Measurements from ENCODE around the gene FBXO42.

Gene FBXO42

DNA sequence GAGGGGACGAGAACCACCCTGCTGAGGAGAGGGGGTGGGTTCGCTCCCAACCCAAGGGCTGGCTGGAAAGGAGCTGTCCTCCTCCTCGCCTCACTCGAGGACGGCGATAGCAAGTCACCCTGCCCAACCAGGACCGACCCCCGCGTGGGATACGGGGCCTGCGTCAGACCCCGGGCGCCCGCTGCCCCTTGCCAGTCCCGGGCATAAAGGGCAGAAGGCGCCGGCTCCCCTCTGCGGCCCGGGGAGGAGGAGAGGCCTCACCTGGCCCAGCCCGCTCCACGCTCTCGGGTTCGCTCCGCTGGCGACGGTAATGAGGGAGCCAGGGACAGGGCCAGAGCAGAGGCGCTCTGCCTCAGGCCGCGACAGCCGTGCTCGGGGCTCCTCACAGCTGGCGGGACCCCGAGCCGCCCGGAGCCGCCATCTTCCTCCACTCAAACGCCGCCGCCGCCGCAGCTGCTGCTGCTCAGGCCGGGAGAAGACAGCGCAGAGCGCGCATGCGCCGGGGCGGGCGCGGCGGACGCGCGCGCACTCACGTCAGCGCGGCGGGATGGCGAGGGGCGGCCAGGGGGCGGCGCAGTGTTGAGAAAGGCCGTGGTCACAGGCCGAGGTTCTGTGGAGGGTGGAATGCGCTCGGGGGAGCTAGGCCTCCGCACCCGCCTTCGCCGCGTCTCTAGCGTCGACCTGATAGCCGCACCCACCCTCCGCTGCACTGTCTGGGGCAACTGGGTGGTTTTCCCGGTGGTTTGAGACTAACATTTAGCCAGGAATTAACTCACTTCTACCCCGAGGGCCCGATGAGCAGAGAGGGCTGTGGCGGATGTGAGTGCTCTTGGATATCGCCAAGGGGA is at the start of gene FBXO42:
Gene FBXO42, minus strand, starts transcription at position 487 of the 848 bp plus-strand sequence. CDS start 37,062 bp downstream, outside the sequence.
- peaks cover 12% of the 10 kb centered on the region for H3K4me1 ChIP-seq (ENCODE audit: control insufficient read depth, insufficient read depth, low read length)
- no peaks in the 10 kb centered on the region for H3K27me3 ChIP-seq (ENCODE audit: control insufficient read depth, insufficient read depth, low read length)
- H3K9ac ChIP-seq (ENCODE audit: low read length) = peak within 1 kb of the TSS; percentile 96

DNA sequence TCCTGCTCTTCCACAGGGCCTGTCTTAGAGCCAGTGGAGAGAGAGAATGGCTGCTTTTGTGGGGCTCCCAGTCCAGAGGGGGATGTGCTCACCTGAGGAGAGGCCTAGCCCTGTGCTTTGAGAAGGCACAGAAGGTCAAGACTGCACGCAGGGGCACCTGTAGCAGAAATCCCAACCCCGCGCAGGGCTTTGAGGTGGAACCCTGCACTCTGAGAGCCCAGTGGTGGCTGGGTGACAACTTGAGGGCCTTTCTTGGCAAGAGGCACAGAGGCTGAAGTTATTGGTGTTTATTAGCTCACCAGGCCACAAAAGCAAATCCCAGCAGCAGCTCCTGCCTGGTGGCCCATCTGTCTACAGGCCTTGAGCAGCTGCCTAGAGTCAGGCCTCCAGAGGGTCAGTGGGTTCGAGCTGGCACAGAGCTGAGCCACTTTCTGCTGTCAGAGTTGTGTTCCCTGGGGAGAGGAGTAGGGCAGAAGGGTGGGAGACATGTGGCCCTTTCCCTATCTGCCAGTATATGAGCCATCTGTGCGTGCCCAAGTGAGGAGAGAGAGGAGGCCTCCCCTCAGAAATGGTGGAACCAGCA is 46.2 kb upstream of the FBXO42 start:
- Histone ChIP-seq H3K27me3 (ENCODE audit: control insufficient read depth, insufficient read depth, low read length) (no peaks in the 10 kb centered on the region), H3K27ac (ENCODE audit: low read depth, low read length) (no peak overlapping the region), H3K4me1 (ENCODE audit: control insufficient read depth, insufficient read depth, low read length) (no peaks in the 10 kb centered on the region), H3K36me3 (ENCODE audit: control insufficient read depth, insufficient read depth, low read length) (peaks cover 23% of the 10 kb centered on the region), H3K9ac (ENCODE audit: low read length) (no peak overlapping the region), H3K4me3 (ENCODE audit: low read length) (no peak overlapping the region)

More for the DNA sequence above, at the start of gene FBXO42:
- Histone ChIP-seq H3K36me3 (ENCODE audit: control insufficient read depth, insufficient read depth, low read length) (no peaks in the 10 kb centered on the region), H3K4me3 (ENCODE audit: low read length) (peak within 1 kb of the TSS; percentile 78), H3K27ac (ENCODE audit: low read depth, low read length) (peak within 1 kb of the TSS; percentile 87)

DNA sequence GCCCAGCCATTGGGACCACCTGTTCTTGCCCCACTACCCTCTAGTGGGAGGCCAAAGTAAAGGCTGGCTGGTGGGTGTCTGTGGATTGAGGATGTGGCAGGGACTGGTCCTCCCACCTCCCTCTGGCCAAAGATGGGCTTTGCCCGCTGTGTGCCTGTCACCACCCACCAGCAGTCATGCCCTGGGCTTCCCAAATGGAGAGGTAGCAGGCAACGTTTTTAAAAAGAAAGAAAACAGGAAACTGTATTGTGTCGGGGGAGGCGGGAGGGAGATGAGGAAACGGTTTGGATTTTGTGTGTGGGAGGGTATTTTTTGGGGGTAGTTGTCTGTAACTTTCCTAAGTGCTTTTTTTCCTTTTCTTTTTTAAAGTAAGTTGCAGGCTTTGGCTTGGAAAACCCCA is 44.8 kb upstream of the FBXO42 start:
- Histone ChIP-seq H3K9ac (ENCODE audit: low read length) (no peak overlapping the region), H3K27ac (ENCODE audit: low read depth, low read length) (no peak overlapping the region), H3K4me3 (ENCODE audit: low read length) (no peak overlapping the region), H3K27me3 (ENCODE audit: control insufficient read depth, insufficient read depth, low read length) (no peaks in the 10 kb centered on the region), H3K4me1 (ENCODE audit: control insufficient read depth, insufficient read depth, low read length) (peaks cover 3% of the 10 kb centered on the region), H3K36me3 (ENCODE audit: control insufficient read depth, insufficient read depth, low read length) (peaks cover 25% of the 10 kb centered on the region)

DNA sequence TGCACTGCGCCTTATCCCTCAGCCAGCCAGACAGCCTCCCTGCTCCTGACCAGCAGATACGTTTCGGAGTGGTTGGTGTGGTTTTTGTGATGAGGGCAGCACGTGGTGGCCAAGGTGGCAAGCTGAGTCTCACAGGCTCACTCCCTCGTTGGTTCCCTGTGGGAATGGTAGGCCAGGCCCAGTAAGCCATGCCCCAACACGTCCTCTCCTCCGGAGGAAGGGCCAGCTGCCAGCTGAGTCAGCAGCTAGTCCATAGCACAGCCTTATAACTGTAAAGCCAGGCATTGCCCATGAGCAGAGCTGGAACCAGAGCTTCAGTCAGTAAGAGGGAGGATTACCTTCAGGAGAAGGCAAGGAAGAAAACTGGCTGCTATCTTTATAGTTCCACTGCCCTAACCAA is 44.3 kb upstream of the FBXO42 start:
- Histone ChIP-seq H3K4me3 (ENCODE audit: low read length) (no peak overlapping the region), H3K9ac (ENCODE audit: low read length) (no peak overlapping the region), H3K27me3 (ENCODE audit: control insufficient read depth, insufficient read depth, low read length) (no peaks in the 10 kb centered on the region), H3K36me3 (ENCODE audit: control insufficient read depth, insufficient read depth, low read length) (peaks cover 25% of the 10 kb centered on the region), H3K27ac (ENCODE audit: low read depth, low read length) (no peak overlapping the region), H3K4me1 (ENCODE audit: control insufficient read depth, insufficient read depth, low read length) (peaks cover 3% of the 10 kb centered on the region)

DNA sequence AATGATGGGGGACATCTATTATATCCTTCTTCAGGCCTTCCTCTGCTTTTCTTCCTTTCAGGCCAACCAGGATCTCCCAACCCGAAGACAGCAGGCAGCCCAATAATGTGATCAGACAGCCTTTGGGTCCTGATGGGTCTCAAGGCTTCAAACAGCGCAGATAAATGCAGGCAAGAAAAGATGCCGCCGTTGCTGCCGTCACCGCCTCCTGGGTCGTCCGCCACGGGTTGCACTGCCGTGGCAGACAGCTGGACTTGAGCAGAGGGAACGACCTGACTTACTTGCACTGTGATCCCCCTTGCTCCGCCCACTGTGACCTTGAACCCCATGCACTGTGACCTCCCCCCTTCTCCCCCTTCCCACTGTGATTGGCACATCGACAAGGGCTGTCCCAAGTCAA is 42.7 kb upstream of the FBXO42 start:
- no peaks in the 10 kb centered on the region for H3K27me3 ChIP-seq (ENCODE audit: control insufficient read depth, insufficient read depth, low read length)
- peaks cover 3% of the 10 kb centered on the region for H3K4me1 ChIP-seq (ENCODE audit: control insufficient read depth, insufficient read depth, low read length)
- no peak overlapping the region for H3K9ac ChIP-seq (ENCODE audit: low read length)
- no peak overlapping the region for H3K27ac ChIP-seq (ENCODE audit: low read depth, low read length)
- H3K36me3 ChIP-seq (ENCODE audit: control insufficient read depth, insufficient read depth, low read length) = peaks cover 25% of the 10 kb centered on the region
- no peak overlapping the region for H3K4me3 ChIP-seq (ENCODE audit: low read length)

DNA sequence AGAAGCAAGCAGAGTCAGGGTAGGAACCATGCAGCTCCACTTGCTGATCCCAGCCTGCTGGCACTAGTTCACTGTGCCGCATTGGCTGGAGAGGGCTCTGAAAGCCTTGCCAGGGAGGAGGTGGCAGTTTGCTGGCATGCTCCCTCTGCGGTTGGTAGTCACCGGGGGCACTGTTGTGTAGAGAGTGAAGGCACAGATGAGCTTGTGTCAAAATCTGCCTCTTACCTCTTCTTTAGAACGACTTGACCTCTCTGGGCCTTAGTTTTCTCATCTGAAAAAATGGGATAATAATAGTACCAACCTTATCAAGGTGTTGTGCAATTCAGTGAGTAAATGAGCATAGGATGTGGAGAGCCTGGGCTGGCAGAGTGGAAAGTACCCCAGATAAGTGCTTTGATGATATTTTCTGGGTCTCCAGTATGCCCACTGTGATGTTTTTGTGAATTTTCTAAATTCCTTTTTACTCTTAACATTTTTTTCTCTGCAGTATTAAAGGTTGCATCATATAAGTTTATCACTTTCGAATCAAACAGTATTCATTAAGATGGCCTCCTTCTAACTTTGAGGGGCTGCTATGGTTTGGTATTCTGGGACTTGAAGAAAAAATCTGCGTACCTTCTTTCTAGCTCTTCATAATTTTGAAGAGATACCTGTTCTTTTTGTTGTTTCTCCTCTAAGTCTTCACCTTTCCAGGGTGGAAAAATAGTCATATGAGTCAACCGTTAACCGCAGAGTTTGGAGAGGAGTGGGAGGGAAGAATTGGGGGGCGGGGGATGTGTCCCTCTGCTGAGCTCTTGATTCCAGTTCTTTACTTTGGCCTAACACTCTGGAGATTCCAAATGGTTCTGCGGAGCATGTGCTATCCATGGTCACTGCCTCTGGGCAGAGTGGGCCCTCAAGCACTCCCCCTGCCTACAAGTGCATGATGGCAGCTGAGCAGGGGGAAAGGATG is 41.6 kb upstream of the FBXO42 start:
- Histone ChIP-seq H3K4me1 (ENCODE audit: control insufficient read depth, insufficient read depth, low read length) (peaks cover 3% of the 10 kb centered on the region), H3K9ac (ENCODE audit: low read length) (no peak overlapping the region), H3K36me3 (ENCODE audit: control insufficient read depth, insufficient read depth, low read length) (peaks cover 25% of the 10 kb centered on the region), H3K4me3 (ENCODE audit: low read length) (no peak overlapping the region), H3K27me3 (ENCODE audit: control insufficient read depth, insufficient read depth, low read length) (no peaks in the 10 kb centered on the region), H3K27ac (ENCODE audit: low read depth, low read length) (no peak overlapping the region)

DNA sequence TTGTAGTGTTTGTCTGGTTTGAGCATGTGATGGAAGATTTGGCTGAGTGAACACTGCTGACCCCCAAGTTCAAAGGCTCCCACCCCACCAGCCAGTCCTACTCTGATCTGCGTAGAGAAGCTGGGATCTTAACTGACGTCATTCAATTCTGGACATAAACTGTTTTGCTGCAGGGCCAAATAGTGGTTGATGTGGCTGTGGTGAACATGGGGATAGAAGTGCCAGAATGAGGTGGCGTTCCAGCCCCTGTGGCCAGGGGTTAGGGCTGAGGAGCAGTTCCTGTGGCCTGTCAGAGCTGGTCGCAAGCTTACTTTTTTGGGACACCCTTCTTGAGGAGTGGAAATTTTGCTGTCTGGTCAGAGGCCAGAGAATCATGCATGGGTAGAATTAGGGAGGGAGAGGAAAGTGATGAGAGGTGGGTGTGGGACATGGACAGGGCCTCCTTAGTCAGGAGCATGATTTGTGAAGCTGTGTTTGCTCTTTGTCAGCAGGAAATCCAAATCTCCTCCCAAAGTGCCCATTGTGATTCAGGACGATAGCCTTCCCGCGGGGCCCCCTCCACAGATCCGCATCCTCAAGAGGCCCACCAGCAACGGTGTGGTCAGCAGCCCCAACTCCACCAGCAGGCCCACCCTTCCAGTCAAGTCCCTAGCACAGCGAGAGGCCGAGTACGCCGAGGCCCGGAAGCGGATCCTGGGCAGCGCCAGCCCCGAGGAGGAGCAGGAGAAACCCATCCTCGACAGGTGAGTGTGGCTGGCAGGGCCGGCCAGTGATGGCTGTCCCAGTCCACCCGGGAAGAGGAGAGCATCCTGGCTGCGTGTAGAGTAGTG is 40.7 kb upstream of the FBXO42 start:
- no peaks in the 10 kb centered on the region for H3K27me3 ChIP-seq (ENCODE audit: control insufficient read depth, insufficient read depth, low read length)
- H3K4me1 ChIP-seq (ENCODE audit: control insufficient read depth, insufficient read depth, low read length) = peaks cover 3% of the 10 kb centered on the region
- no peak overlapping the region for H3K9ac ChIP-seq (ENCODE audit: low read length)
- H3K4me3 ChIP-seq (ENCODE audit: low read length) = no peak overlapping the region
- H3K27ac ChIP-seq (ENCODE audit: low read depth, low read length) = no peak overlapping the region
- H3K36me3 ChIP-seq (ENCODE audit: control insufficient read depth, insufficient read depth, low read length) = peaks cover 25% of the 10 kb centered on the region

DNA sequence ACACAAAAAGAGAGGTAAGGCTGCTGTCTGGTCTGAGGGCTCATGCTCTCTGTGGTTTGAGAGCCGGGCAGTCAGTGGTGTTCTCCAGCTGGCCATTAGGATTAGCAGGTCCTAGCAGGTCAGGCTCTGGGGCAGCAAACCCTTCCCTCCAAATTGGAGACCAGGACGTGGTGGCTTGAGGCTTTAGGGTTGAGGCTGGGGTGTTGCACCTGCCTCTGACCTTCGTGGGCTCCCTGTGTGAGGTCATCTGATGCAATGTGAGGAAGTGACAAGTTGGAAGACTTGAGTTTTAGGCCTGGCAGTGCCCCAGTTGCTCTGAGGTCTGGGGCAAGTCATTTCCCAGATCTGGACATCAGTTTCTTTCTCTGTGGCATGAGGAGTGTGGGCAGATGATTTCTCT is 39.1 kb upstream of the FBXO42 start:
- Histone ChIP-seq H3K4me1 (ENCODE audit: control insufficient read depth, insufficient read depth, low read length) (peaks cover 8% of the 10 kb centered on the region), H3K27ac (ENCODE audit: low read depth, low read length) (no peak overlapping the region), H3K9ac (ENCODE audit: low read length) (no peak overlapping the region), H3K4me3 (ENCODE audit: low read length) (no peak overlapping the region), H3K27me3 (ENCODE audit: control insufficient read depth, insufficient read depth, low read length) (no peaks in the 10 kb centered on the region), H3K36me3 (ENCODE audit: control insufficient read depth, insufficient read depth, low read length) (peaks cover 17% of the 10 kb centered on the region)

DNA sequence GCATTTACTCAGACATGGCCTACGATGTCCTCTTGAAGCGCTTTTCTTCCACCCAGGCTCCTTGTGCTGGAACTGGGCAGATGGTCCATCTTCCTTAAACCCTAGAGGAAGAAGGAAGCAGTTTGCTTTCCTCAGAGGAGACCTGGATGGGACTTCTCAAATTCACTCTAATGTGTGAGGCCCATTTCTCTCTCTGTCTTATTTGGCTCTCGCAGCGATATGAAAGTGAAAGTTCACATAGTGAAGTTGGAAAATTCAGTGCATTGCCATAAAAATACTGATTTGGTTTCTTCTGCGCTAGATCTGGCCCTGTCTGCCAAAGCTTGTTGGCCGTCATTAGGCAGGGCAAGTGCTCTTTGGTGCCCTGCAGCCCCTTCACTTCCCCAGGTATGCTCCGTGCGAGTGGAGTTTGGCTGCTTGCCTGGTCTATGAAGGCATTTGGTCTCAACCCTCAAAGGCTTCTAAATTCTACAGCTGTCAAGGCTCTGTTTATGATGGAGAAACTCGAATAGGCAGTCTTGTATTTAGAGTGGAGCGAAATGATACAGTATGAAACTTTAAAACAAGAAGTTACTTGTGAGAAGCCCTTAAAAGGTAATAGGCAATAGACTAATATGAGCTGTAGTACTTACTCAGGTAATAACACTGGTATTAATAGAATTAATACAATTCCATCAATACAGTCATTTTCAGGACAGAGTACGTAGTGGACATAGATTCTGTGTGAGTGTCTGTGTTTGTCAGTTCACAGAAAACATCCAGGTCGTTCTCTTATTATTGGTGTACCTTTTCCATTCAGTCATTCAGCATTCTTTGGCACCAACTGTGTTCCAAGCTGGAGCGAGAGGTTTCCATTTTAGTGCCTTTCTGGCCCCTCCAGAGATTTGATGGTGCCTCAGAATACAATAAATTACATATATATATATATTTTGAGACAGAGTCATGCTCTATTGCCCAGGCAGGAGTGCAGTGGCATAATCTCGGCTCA is 35.2 kb upstream of the FBXO42 start:
- H3K27me3 ChIP-seq (ENCODE audit: control insufficient read depth, insufficient read depth, low read length) = no peaks in the 10 kb centered on the region
- H3K4me1 ChIP-seq (ENCODE audit: control insufficient read depth, insufficient read depth, low read length) = peaks cover 20% of the 10 kb centered on the region
- peak overlapping the region; percentile 63 for H3K4me3 ChIP-seq (ENCODE audit: low read length)
- peak overlapping the region; percentile 59 for H3K27ac ChIP-seq (ENCODE audit: low read depth, low read length)
- H3K9ac ChIP-seq (ENCODE audit: low read length) = no peak overlapping the region
- no peaks in the 10 kb centered on the region for H3K36me3 ChIP-seq (ENCODE audit: control insufficient read depth, insufficient read depth, low read length)

DNA sequence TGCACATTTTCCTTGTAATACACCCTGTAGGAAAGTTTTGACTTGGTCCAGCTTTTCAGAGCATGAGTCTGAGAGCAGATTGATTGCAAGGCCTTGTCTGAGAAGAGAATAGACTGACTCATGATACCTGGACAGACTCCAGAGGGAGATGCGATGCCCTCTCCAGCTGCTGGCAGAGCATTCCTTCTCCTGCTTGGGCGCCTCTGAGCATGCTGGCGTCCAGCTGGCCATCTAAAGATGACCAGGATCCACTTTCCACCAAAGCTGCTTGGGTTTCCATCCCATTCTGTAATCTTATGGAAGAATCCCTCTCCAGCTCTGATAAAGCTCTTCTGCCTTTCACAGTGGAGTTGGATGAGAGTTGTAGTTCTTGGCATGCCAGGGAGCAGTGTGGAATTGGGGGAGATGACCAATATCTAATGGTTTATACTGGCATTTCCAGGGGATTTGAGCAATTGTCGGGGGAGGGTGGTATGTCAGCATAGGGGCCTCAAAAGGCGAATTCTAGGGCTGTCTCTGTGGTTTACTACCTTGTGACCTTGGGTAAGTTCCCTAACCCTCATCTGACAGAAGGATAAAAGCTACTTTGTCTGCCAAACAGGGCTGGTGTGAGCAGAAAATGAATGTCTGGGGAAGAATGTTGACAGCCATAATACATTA is 34.3 kb upstream of the FBXO42 start:
- Histone ChIP-seq H3K4me1 (ENCODE audit: control insufficient read depth, insufficient read depth, low read length) (peaks cover 20% of the 10 kb centered on the region), H3K4me3 (ENCODE audit: low read length) (no peak overlapping the region), H3K27me3 (ENCODE audit: control insufficient read depth, insufficient read depth, low read length) (no peaks in the 10 kb centered on the region), H3K36me3 (ENCODE audit: control insufficient read depth, insufficient read depth, low read length) (no peaks in the 10 kb centered on the region), H3K27ac (ENCODE audit: low read depth, low read length) (peak overlapping the region; percentile 59), H3K9ac (ENCODE audit: low read length) (no peak overlapping the region)

Data from rectal smooth muscle tissue (tissue), 1 donor.